GM21825 (cell line): ENCODE measurements around the gene CLDN6.
A peak's percentile ranks its signal among the peaks of the same experiment; 100 is the strongest.

ENCODE experiments used
- ATAC-seq: cut with Tn5 transposase; IDR thresholded peaks from one replicate; pipeline ENCODE4 v1.9.1; 2021; ENCODE audit warnings: mild to moderate bottlenecking, moderate library complexity; ENCODE audit not compliant: unreplicated experiment

CLDN6 gene

GRCh38 chr16:3029491-3030221 is 11.7 kb upstream of the CLDN6 start:
- ATAC-seq, result no peak

- no peak for ATAC-seq
Measured at GRCh38 chr16:3028716-3029319, 10.8 kb upstream of the CLDN6 start.

- ATAC-seq, result no peak
Measured at GRCh38 chr16:3027983-3028715, 10.2 kb upstream of the CLDN6 start.

GRCh38 chr16:3027489-3027795 is 9.5 kb upstream of the CLDN6 start:
- ATAC-seq, result no peak

- ATAC-seq, result no peak
Measured at GRCh38 chr16:3026609-3027488, 8.9 kb upstream of the CLDN6 start.

GRCh38 chr16:3026003-3026378 is 8.0 kb upstream of the CLDN6 start:
- ATAC-seq, result no peak

GRCh38 chr16:3025032-3026002 is 7.3 kb upstream of the CLDN6 start:
- no peak for ATAC-seq

GRCh38 chr16:3023669-3024478 is 5.9 kb upstream of the CLDN6 start, which contains the start of the genes HCFC1R1 and THOC6:
Gene HCFC1R1, minus strand, starts transcription at chr16:3023942. Its CDS starts 1 bp downstream, at chr16:3023941.
Gene THOC6, plus strand, starts transcription at chr16:3024035. Its CDS starts 292 bp downstream, at chr16:3024327.
- ATAC-seq, result peak; percentile 56

GRCh38 chr16:3023415-3023668 is 5.4 kb upstream of the CLDN6 start:
- no peak for ATAC-seq

- ATAC-seq, result no peak
Measured at GRCh38 chr16:3022684-3023414, 4.9 kb upstream of the CLDN6 start.

- no peak for ATAC-seq
Measured at GRCh38 chr16:3022208-3022683, 4.3 kb upstream of the CLDN6 start.

GRCh38 chr16:3021449-3022207 is 3.6 kb upstream of the CLDN6 start:
- ATAC-seq, result no peak

GRCh38 chr16:3020604-3021448 is 2.8 kb upstream of the CLDN6 start:
- no peak for ATAC-seq

GRCh38 chr16:3020247-3020603 is 2.2 kb upstream of the CLDN6 start, which contains the start of gene TNFRSF12A:
Gene TNFRSF12A, plus strand, starts transcription at chr16:3020368. Its CDS starts 30 bp downstream, at chr16:3020398.
- ATAC-seq, result peak; percentile 27

GRCh38 chr16:3019594-3020246 is 1.7 kb upstream of the CLDN6 start:
- ATAC-seq, result no peak

- no peak for ATAC-seq
Measured at GRCh38 chr16:3017344-3017743, 639 bp downstream of the CLDN6 start.
